Neural cell (in vitro differentiated cells): ENCODE data around the gene HGD. TPM values are rescaled to one million over a fixed set of nuclear protein-coding genes. Genes with fewer than 3 reads are reported as not detected.
"Not testable (repeated sequence)": the region's sequence is repeated elsewhere in the genome, so short reads cannot be mapped to it uniquely, and the experiment has no call there.

Experiments
- H2AFZ ChIP-seq: fragments of 200-600, 300-800 bp; sonication (generic), shearing (Covaris generic); 2 replicates; pipeline ENCODE4 v1.6.0; 2014; ENCODE audit warnings: low read depth, mild to moderate bottlenecking, antibody characterized with exemption, low read length, moderate library complexity
- H3F3A ChIP-seq: fragments of 200-600 bp; shearing (Covaris generic); 2 replicates; pipeline ENCODE4 v1.6.1; 2016; ENCODE audit warnings: mild to moderate bottlenecking, moderate library complexity, mixed read lengths, antibody characterized with exemption, low read length; ENCODE audit not compliant: insufficient read depth, poor library complexity, severe bottlenecking
- H3K27ac ChIP-seq: fragments of 200-600, 300-800 bp; sonication (generic), shearing (Covaris generic); 2 replicates; pipeline ENCODE4 v1.5.1; 2014; ENCODE audit warnings: mild to moderate bottlenecking, low read length, moderate library complexity
- H3K27me3 ChIP-seq: fragments of 300-800, 200-600 bp; sonication (generic), shearing (Covaris generic); 2 replicates; pipeline ENCODE4 v1.6.0; 2014; ENCODE audit warnings: mild to moderate bottlenecking, low read depth, low read length, moderate library complexity; ENCODE audit not compliant: insufficient read depth
- H3K36me3 ChIP-seq: fragments of 300-800, 200-600 bp; sonication (generic), shearing (Covaris generic); 2 replicates; pipeline ENCODE4 v1.5.1; 2014; ENCODE audit warnings: mild to moderate bottlenecking, antibody characterized with exemption, low read length, moderate library complexity; ENCODE audit not compliant: insufficient read depth
- H3K4me2 ChIP-seq: fragments of 300-800, 200-600 bp; sonication (generic), shearing (Covaris generic); 2 replicates; pipeline ENCODE4 v1.6.0; 2014; ENCODE audit warnings: mild to moderate bottlenecking, low read length
- H3K4me3 ChIP-seq: fragments of 300-800, 200-600 bp; sonication (generic), shearing (Covaris generic); 2 replicates; pipeline ENCODE4 v1.5.1; 2014; ENCODE audit warnings: mild to moderate bottlenecking, low read length, moderate library complexity
- H3K79me2 ChIP-seq: fragments of 200-600 bp; shearing (Covaris generic); replicated peaks from 2 replicates; pipeline ENCODE4 v1.6.0; 2014; ENCODE audit warnings: mild to moderate bottlenecking, low read length, moderate library complexity; ENCODE audit not compliant: insufficient read depth
- H3K9ac ChIP-seq: fragments of 300-800, 200-600 bp; sonication (generic), shearing (Covaris generic); 2 replicates; pipeline ENCODE4 v1.6.1; 2016; ENCODE audit warnings: mild to moderate bottlenecking, low read length, mixed read lengths
- H3K9me2 ChIP-seq: fragments of 200-600 bp; shearing (Covaris generic); 2 replicates; pipeline ENCODE4 v1.6.1; 2016; ENCODE audit warnings: mild to moderate bottlenecking, low read length, mixed read lengths; ENCODE audit not compliant: insufficient read depth
- H3K9me3 ChIP-seq: fragments of 200-600, 300-800 bp; sonication (generic), shearing (Covaris generic); 2 replicates; pipeline ENCODE4 v1.6.1; 2016; ENCODE audit warnings: mild to moderate bottlenecking, mixed run types, low read length, moderate library complexity, mixed read lengths
- H4K20me1 ChIP-seq: fragments of 200-600 bp; shearing (Covaris generic); 2 replicates; pipeline ENCODE4 v1.6.1; 2016; ENCODE audit warnings: mild to moderate bottlenecking, mixed run types; ENCODE audit not compliant: insufficient read depth
- EP300 ChIP-seq: fragments of 450-650 bp; conservative IDR thresholded peaks from 2 replicates; pipeline ENCODE4 v1.6.1; 2014; ENCODE audit warnings: antibody characterized with exemption, mild to moderate bottlenecking, moderate library complexity; ENCODE audit not compliant: poor library complexity, severe bottlenecking
- EZH2 ChIP-seq: fragments of 200-600, 300-800 bp; shearing (Covaris generic), sonication (generic); IDR thresholded peaks from 2 replicates; pipeline ENCODE4 v1.6.1; 2014; ENCODE audit warnings: antibody characterized with exemption, low read length, borderline replicate concordance, mild to moderate bottlenecking; ENCODE audit not compliant: insufficient read depth, poor library complexity, severe bottlenecking
- MXI1 ChIP-seq: fragments of 450-650 bp; conservative IDR thresholded peaks from 2 replicates; pipeline ENCODE4 v1.6.1; 2014; ENCODE audit warnings: antibody characterized with exemption, mild to moderate bottlenecking; ENCODE audit not compliant: poor library complexity, severe bottlenecking
- POLR2AphosphoS5 ChIP-seq: IDR thresholded peaks from 2 replicates; pipeline ENCODE4 v1.6.1; 2012
- RAD21 ChIP-seq: fragments of 450-650 bp; conservative IDR thresholded peaks from 2 replicates; pipeline ENCODE4 v1.6.1; 2014; ENCODE audit warnings: antibody characterized with exemption, mild to moderate bottlenecking, moderate library complexity
- SMC3 ChIP-seq: fragments of 450-650 bp; conservative IDR thresholded peaks from 2 replicates; pipeline ENCODE4 v1.6.1; 2014; ENCODE audit warnings: antibody characterized with exemption, mild to moderate bottlenecking, moderate library complexity; ENCODE audit not compliant: poor library complexity
- TAF1 ChIP-seq: IDR thresholded peaks from 2 replicates; pipeline ENCODE4 v1.6.1; 2012; ENCODE audit warnings: low read depth
- polyA plus RNA-seq: library from polyadenylated mRNA; depleted of rRNA; stranded (reverse); fragments of >200 nt; gene quantifications from 2 replicates; pipeline ENCODE4 v1.2.3, GENCODE V29; 2014
- TF ChIP-seq, protein P1 (sequence below): IDR thresholded peaks from 2 replicates; pipeline ENCODE4 v1.6.1; 2012; ENCODE audit warnings: borderline replicate concordance
- TF ChIP-seq, protein P2 (sequence below): fragments of 450-650 bp; IDR thresholded peaks from 2 replicates; pipeline ENCODE4 v1.5.1; 2014; ENCODE audit warnings: antibody characterized with exemption, mild to moderate bottlenecking, moderate library complexity; ENCODE audit not compliant: poor library complexity, severe bottlenecking

The HGD gene
- polyA plus RNA-seq, 1 donor from 2014 or later, result not detected

DNA sequence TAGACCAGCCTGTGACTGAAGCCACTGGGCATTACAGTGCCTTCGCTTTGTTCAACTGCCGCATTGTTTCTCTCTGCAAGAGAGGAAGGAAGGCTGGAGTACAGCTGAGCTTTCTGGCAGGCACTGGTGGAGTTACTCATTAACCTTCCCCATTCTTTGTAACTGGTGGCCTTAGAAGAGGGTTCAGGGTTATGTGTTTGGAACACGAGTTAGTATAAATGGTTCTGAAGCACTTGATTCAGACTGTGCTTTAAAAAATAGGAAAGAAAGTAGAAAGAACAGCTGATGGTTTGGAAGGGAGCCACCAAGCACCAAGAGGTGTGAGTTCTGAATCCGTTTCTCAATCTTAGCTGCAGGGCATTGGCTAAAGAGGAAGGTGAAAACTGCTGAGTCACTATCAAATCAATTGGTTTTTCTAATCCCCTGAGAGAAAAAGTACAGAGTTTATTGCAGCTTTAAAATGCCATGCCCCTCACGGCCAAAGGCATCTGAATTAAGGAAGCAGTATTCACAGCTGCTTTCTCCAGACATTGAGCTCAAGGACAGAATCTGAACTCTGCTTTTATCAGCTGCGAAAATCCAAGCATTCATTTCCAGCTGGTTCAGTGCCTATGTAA lies 3.6 kb downstream of the HGD start (continued):
- no peak for TF ChIP-seq EZH2
- no peak for TF ChIP-seq POLR2AphosphoS5
- no peak for TF ChIP-seq MXI1

DNA sequence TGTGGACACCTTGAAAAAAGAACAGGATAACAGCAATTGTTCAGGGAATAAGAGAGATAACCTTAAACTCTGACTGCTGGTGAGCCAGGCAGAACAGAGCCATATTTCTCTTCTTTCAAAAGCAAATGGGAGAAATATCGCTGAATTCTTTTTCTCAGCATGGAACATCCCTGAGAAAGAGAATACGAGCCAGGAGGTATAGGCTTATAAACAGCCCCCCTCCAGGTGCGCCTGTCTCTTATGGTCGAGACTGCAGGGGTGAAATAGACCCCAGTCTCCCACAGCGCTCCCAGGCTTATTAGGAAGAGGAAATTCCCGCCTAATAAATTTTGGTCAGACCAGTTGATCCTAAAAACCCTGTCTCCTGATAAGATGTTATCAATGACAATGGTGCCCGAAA lies 4.8 kb downstream of the HGD start:
- H3F3A ChIP-seq, H3K27me3 ChIP-seq, H4K20me1 ChIP-seq, H3K9me3 ChIP-seq, H3K4me2 ChIP-seq, H3K27ac ChIP-seq, H3K79me2 ChIP-seq, H3K36me3 ChIP-seq, H2AFZ ChIP-seq, H3K9me2 ChIP-seq, H3K4me3 ChIP-seq, H3K9ac ChIP-seq: not testable (repeated sequence)

DNA sequence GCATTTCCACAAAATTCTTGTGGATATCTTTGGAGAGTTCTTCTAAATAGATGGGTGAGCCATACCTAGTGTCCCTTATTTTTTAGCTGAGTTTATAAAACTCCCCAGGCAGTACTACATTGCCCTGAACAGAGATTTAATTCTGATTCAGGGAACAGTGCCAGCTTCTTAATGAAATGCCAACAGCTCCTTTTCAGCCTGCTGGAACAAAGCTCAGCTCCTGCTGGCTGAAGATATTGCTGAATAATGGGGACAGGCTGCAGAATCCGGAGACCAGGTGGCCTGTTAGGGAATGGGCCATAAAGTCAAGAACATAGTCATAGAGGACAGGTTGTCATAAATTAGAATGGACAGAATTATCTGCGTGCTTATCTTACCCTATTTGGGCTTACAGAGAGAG lies 8.9 kb downstream of the HGD start:
- Histone ChIP-seq H3K27me3 (no peaks in the 10 kb centered on the region), H3K9me2 (no peaks in the 10 kb centered on the region), H3K27ac (no peak overlapping the region), H3K79me2 (no peaks in the 10 kb centered on the region), H3K4me2 (no peak overlapping the region), H3F3A (no peaks in the 10 kb centered on the region), H3K36me3 (no peaks in the 10 kb centered on the region), H3K9me3 (no peaks in the 10 kb centered on the region), H3K4me3 (no peak overlapping the region), H4K20me1 (no peaks in the 10 kb centered on the region), H2AFZ (no peak overlapping the region), H3K9ac (no peak overlapping the region)
- no peak for TF ChIP-seq EP300

DNA sequence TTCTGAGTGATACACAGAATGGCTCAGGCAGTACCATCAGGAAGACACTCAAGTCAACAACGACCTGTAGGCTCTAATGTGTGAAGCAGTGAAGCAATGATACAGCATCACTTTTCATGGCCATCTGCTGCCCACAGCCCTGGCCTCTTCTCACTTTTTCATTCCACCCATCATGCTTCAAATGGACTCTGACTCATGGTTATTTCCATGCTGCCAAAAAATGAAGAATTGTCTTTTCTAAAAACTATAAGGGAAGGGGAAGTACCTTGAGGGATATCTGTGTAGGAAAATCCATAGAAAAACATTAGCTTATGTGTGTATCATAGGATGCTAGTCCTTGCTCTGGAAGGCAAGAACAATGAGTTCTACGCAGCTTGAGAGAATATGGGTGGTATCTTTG lies 11.5 kb downstream of the HGD start:
- Histone ChIP-seq H3K9me3 (no peaks in the 10 kb centered on the region), H4K20me1 (no peaks in the 10 kb centered on the region), H3K9ac (no peak overlapping the region), H3K4me3 (no peak overlapping the region), H3K4me2 (no peak overlapping the region), H3K36me3 (no peaks in the 10 kb centered on the region), H3K9me2 (no peaks in the 10 kb centered on the region), H3K27ac (no peak overlapping the region), H2AFZ (no peak overlapping the region), H3K79me2 (no peaks in the 10 kb centered on the region), H3F3A (no peaks in the 10 kb centered on the region), H3K27me3 (no peaks in the 10 kb centered on the region)
- TF ChIP-seq SMC3, result no peak
- TF ChIP-seq, protein P1, sequence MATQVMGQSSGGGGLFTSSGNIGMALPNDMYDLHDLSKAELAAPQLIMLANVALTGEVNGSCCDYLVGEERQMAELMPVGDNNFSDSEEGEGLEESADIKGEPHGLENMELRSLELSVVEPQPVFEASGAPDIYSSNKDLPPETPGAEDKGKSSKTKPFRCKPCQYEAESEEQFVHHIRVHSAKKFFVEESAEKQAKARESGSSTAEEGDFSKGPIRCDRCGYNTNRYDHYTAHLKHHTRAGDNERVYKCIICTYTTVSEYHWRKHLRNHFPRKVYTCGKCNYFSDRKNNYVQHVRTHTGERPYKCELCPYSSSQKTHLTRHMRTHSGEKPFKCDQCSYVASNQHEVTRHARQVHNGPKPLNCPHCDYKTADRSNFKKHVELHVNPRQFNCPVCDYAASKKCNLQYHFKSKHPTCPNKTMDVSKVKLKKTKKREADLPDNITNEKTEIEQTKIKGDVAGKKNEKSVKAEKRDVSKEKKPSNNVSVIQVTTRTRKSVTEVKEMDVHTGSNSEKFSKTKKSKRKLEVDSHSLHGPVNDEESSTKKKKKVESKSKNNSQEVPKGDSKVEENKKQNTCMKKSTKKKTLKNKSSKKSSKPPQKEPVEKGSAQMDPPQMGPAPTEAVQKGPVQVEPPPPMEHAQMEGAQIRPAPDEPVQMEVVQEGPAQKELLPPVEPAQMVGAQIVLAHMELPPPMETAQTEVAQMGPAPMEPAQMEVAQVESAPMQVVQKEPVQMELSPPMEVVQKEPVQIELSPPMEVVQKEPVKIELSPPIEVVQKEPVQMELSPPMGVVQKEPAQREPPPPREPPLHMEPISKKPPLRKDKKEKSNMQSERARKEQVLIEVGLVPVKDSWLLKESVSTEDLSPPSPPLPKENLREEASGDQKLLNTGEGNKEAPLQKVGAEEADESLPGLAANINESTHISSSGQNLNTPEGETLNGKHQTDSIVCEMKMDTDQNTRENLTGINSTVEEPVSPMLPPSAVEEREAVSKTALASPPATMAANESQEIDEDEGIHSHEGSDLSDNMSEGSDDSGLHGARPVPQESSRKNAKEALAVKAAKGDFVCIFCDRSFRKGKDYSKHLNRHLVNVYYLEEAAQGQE, result no peak
- TF ChIP-seq TAF1, result no peak
- TF ChIP-seq POLR2AphosphoS5, result no peak
- no peak for TF ChIP-seq EP300
- TF ChIP-seq, protein P2, sequence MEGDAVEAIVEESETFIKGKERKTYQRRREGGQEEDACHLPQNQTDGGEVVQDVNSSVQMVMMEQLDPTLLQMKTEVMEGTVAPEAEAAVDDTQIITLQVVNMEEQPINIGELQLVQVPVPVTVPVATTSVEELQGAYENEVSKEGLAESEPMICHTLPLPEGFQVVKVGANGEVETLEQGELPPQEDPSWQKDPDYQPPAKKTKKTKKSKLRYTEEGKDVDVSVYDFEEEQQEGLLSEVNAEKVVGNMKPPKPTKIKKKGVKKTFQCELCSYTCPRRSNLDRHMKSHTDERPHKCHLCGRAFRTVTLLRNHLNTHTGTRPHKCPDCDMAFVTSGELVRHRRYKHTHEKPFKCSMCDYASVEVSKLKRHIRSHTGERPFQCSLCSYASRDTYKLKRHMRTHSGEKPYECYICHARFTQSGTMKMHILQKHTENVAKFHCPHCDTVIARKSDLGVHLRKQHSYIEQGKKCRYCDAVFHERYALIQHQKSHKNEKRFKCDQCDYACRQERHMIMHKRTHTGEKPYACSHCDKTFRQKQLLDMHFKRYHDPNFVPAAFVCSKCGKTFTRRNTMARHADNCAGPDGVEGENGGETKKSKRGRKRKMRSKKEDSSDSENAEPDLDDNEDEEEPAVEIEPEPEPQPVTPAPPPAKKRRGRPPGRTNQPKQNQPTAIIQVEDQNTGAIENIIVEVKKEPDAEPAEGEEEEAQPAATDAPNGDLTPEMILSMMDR, result no peak
- no peak for TF ChIP-seq RAD21
- no peak for TF ChIP-seq MXI1
- no peak for TF ChIP-seq EZH2
